OCI-LY3 (cell line): ENCODE measurements around the gene DHX57.

Experiments
- EZH2phosphoT487 ChIP-seq: fragments of 200-600 bp; shearing (Covaris generic); IDR thresholded peaks from 2 replicates; pipeline ENCODE4 v1.6.1; 2018; ENCODE audit warnings: antibody characterized with exemption, mixed run types, low read depth
- TF ChIP-seq, protein P1 (sequence below): fragments of 200-600, 300-600 bp; sonication (generic); IDR thresholded peaks from 2 replicates; pipeline ENCODE4 v1.5.1; 2014; ENCODE audit warnings: antibody characterized with exemption, low read length, low read depth

DNA sequence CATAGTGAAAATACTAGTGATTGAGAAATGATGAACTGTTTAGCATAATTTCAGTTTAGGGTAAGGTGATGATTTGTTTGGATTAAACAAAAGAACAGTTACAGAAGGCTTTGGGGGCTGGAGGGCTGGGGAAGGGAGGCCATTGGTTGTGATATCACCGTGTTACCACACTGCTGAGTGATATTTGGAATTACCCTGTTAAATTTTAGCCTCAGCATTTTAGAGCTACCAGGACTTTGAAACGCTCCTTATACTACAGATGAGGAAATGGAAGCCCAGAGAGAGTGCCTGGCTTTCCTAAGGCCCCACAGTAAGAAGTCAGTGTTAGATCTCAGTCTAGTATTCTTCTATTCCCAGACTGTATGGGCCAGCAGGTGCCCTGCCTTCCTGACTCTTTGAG, 29.5 kb upstream of the DHX57 start:
- TF ChIP-seq, protein P1, sequence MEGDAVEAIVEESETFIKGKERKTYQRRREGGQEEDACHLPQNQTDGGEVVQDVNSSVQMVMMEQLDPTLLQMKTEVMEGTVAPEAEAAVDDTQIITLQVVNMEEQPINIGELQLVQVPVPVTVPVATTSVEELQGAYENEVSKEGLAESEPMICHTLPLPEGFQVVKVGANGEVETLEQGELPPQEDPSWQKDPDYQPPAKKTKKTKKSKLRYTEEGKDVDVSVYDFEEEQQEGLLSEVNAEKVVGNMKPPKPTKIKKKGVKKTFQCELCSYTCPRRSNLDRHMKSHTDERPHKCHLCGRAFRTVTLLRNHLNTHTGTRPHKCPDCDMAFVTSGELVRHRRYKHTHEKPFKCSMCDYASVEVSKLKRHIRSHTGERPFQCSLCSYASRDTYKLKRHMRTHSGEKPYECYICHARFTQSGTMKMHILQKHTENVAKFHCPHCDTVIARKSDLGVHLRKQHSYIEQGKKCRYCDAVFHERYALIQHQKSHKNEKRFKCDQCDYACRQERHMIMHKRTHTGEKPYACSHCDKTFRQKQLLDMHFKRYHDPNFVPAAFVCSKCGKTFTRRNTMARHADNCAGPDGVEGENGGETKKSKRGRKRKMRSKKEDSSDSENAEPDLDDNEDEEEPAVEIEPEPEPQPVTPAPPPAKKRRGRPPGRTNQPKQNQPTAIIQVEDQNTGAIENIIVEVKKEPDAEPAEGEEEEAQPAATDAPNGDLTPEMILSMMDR = no peak
- TF ChIP-seq EZH2phosphoT487 = no peak
